Fibroblast of skin of abdomen (primary cell): ENCODE data around the gene MAB21L2. TPM values are rescaled to one million over a fixed set of nuclear protein-coding genes. Genes with fewer than 3 reads are reported as not detected.
"Not testable (repeated sequence)": the region's sequence is repeated elsewhere in the genome, so short reads cannot be mapped to it uniquely, and the experiment has no call there.

ENCODE experiments used
- DNase-seq: peaks from one replicate; pipeline ENCODE4 v3.0.0-alpha.2; 2013
- polyA plus RNA-seq, 2 experiments: library from polyadenylated mRNA; unstranded; fragments of 120-200 nt; gene quantifications; one replicate each; pipeline ENCODE4 v1.2.1, GENCODE V29; 2013; ENCODE audit not compliant: insufficient read length in 2 of 2

MAB21L2 gene
- polyA plus RNA-seq (2013, experiment 1 of 2; ENCODE audit: insufficient read length): 2.1 TPM
- polyA plus RNA-seq (2013, experiment 2 of 2; ENCODE audit: insufficient read length): 2.3 TPM

DNA sequence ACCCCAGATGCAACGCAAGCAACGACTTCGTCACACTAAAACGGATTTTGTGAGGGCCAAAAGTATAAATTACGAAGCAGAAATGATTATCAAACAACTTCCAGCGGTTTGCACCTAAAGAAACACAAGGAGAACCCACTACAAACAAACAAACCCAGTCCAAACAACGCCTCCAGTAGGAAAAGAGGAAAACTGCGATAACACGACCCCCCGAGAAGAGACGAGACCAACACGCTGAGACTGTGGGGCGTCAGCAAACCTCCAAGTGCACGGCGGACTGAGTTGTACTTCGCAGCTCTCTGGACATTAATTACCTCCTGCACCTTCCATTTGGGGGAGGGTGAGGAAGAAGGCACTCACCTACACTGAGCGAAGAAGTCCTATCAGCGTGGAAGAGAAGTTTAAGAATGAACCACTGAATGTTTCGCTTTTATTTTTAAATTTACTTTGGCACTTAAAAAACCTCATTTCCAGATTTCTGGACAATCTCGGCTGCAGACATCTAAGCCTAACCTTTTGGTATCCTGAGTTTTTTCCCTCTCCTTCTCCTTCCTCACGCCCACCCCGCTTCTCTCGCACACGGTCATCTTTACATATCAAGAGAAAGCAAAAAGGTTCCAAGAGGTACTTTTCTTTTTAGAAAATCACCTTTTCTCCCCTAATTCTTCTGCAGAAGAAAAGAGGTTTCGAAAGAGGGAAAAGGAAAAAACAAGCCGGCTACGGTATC, at the start of gene MAB21L2:
TSS of gene MAB21L2 (plus strand) at position 6 of the 727 bp plus-strand sequence. CDS start 879 bp downstream, outside the sequence.
- no peak for DNase-seq

DNA sequence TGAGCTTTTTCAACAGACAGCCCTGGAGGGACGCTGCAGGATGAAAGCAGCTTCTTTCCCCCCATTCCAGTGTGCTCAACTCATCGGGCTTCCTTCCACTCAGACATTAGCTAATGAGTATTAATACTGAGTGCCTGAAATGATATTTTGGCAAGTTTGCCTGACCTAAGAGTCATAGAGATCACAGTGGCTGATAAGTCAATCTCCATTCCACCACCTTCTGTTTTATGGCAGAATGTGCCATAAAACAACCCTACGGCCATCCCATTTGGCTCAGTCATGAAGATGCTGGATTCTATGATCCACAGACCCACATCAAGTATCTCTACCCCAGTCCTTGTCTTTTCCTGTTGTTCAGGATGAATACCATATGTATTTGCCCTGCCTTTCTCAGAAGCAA, 48.3 kb upstream of the MAB21L2 start:
- DNase-seq: no peak

DNA sequence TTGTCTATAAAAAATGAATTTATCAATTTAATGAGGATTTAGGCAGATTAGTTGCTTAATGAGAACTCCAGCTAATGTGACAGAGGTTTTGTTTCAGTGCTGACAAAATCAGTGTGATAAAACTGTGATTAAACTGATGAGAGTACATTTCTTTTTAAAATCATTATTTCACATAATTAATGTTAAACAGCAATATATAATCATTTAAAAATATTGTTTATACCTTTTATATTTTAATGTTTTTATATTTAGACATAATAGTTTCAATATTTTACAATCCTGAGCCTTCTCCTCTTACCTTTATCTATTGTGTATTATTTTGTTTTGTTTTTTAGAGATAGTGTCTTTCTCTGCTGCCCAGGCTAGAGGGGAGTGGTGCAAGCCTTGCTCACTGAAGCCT, 47.1 kb upstream of the MAB21L2 start:
- no peak for DNase-seq

DNA sequence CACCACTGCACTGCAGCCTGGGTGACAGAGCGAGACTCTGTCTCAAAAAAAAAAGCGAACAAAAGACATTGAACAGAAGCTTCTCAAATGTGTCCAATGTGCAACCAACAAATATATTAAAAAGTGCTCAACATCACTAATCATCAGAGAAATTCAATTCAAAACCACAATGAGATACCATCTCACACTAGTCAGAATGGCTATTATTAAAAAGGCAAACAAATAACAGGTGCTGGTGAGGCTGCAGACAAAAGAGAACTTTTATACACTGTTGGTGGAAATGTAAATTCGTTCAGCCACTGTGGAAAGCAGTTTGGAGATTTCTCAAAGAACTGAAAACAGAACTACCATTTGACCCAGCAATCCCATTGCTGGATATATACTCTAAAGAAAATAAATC, 44.0 kb upstream of the MAB21L2 start:
- DNase-seq: not testable (repeated sequence)

DNA sequence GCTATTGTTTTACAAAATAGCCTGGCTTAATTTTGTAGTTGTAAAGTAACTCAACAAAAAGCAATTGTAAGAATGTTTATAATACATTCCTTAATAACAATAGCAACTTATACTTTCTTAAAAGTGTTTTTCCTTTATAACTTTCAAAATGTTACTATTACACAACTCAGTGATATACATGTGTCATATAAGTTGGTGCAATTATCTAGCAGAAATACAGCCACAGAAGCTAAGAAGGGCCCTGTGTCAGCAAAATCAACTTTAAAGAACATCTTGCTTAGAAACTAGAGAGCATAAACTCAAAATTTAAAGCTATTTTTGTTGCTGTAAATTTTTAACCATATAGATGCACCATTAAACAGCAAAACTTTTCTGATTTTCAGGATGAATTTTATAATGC, 41.4 kb upstream of the MAB21L2 start:
- DNase-seq: no peak

DNA sequence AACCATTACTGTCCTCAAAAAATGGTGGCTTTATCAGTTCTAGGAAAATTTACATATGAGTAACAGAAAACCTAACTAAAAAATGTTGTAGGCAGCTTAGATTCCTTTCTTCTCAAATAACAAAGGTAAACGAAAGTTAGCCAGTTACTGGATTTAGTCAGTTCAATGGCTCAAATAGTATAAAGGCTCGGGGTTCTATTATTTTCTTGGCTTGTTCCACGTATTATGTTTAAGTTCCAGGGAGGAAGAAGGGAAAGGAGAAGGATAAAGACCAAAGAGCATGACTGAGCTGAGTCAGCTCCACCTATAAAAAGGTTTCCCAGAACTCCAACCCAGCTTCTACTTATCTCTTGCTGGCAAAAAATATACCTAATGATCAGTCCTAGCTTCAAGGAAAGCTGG, 41.0 kb upstream of the MAB21L2 start:
- no peak for DNase-seq

DNA sequence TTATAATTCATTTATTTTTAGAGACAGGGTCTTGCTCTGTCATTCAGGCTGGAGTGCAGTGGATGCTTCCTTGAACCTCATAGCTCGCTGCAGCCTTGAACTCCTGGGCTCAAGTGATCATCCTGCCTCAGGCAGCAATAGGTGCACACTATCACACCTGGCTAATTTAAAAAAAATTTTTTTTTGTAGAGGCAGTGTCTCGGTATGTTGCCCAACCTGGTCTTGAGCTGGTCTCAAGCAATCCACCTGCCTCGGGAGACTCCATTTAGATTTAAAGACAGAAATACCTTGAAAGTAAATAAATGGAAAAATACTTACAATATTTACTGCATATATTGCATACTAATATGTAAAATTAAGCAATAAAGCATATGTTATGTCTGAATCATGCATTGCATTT, 40.3 kb upstream of the MAB21L2 start:
- no peak for DNase-seq

DNA sequence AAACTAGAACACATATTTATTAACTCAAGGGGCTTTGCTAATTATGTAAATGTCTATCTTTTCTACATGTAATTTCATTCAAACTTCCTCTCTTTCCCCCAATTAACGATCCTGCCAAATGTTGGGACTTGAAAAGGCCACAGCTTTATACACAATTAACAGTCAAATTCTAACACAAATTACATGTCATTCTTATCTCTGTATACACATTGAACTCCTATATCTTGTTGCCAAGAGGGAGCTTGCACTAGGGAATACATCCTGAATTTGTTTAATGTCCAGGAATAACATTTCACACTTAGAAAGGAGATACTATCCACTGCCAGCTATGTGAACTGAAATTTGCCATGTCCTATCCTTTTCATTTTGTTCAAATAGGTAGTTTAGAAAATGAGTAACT, 38.9 kb upstream of the MAB21L2 start:
- DNase-seq: no peak

DNA sequence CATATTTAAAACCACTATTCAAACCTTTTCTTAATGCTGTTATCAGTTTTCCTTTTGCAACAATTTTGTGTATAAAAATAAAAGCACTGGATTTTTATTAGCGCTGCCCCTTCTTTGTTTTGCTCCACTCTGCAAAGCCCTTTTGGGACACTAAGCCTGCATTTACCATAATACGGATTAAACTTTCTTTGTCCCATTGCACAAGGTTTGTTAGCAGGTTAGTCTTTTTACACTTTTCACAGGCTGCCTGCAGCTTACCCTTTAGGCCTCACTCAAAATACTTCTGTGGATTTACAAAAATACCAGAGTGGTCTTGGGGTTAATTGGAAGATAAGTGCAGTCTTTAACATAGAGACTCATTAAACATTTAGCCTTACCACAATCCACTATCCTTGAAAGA, 35.7 kb upstream of the MAB21L2 start:
- DNase-seq: no peak

DNA sequence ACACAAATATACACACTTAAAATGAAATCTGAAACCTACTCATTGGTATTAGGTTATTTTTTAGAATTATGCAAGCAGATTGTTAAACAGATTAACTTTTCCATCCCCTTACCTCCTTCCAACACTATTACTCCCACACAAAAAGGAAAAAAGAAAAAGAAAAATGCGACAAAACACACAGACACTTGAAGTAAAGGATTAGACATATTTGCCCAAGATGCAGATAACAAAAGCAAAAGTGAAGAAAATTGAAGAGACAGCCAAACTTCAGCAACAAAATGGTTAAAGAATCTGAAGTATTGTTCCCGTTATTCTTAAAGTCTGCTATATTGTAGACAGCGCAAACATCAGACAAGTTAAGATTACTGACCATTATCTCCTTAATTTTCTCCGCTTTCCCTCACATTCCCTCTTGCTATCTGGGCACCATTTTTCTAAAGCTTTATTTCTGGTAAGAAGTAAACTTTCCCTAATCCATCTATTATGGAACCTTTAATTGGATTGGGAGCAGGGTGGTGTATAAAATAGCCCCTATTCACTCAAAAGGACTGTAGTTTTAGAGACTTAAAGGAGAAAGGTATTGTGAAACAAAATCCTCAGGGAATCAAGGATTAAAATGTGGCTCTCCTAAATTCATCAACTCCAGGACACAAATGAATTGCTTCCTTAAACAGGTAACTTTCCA, 34.7 kb upstream of the MAB21L2 start:
- DNase-seq: no peak

DNA sequence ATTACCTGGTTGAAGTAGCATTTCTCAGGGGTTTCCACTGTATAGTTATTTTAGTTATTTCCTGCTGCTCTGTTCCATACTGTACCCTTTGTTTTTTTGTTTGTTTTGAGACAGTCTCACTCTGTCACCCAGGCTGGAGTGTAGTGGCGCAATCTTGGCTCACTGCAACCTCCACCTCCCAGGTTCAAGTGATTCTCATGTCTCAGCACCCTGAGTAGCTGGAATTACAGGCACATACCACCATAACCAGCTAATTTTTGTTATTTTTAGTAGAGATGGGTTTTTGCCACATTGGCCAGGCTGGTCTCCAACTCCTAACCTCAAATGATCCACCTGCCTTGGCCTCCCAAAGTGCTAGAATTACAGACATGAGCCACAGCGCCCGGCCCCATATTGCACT, 24.1 kb upstream of the MAB21L2 start:
- DNase-seq: not testable (repeated sequence)

DNA sequence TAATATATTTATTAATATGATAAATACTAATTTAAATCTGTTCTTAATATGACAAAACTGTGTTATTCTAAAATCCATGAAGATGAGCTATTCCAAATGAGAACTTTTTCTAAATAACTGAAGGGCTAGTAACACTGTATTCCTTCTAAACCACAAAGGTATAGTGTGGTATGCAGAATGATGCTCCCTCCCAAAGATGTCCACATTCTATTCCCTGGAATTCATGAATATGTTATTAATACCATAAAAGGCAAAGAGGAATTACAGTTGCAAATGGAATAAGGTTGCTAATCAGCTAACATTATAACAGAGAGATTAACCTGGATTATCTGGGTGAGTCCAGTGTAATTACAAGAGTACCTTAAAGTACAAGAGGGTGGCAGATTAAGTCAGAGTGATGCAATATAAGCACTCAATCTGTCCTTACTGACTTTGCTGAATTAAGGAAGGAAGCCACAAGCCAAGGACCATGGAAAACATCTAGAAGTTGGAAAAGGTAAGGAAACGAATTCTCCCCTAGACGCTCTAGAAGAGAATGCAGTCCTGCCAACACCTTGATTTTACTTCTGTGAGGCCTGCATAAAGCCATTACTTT, 20.7 kb upstream of the MAB21L2 start:
- DNase-seq: peak; percentile 4

DNA sequence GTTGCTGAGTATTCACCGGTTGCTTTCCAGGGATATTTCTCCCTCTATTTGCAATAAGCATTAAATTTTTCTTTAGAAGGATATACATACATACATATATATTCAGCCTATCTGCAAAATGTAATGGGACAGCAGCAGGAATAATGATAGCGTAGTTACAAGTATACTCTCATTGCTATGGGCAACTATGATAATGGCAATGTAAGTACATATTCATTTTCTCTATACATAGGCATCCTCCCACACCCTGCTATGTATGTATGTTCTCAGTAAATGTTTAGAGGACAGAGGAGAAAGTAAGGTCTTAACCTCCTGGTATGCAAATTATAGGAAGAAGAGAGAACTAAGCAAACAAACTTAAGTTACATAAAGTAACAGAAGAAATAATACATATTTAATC, 19.7 kb upstream of the MAB21L2 start:
- DNase-seq: no peak

DNA sequence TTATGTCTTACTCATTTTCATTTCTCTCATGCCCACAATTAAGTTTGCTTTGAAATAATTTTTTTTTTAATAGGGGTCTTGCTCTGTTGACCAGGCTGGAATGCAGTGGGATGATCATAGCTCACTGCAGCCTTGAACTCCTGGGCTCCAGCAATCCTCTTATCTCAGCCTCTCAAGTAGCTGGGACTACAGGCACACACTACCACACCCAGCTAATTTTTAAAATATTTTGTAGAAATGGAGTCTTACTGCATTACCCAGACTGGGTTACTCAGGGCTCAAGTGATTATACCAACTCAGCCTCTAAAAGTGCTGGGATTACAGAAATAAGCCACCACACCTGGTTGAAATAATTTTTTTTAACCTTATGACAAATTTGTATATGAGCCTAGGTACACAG, 19.2 kb upstream of the MAB21L2 start:
- no peak for DNase-seq

DNA sequence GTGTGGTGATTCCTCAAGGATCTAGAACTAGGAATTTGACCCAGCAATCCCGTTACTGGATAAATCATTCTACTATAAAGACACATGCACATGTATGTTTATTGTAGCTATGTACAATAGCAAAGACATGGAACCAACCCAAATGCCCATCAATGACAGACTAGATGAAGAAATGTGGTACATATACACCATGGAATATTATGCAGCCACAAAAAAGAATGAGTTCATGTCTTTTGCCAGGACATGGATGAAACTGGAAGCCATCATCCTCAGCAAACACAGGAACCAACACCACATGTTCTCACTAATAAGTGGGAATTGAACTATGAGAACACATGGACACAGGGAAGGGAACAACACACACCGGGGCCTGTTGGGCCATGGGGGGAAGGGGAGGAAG, 17.0 kb upstream of the MAB21L2 start:
- not testable (repeated sequence) for DNase-seq

DNA sequence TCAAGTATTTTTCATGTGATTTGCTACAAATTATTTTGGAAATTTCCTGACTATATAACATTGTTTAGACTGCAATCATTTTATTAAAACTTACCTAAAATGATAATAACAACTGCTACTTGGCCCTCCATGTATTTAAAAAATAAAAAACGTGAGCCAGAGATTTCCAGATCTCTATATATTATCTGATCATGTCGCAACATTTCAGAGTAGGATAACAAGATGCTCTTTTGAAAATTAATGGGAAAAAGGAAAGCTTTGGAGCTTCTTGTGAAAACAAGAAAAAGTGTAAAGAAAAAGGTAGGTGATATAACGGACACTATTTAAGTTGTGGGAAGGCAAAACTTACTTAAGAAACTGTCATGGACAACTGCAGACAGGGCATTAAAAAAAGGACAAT, 14.9 kb upstream of the MAB21L2 start:
- no peak for DNase-seq

DNA sequence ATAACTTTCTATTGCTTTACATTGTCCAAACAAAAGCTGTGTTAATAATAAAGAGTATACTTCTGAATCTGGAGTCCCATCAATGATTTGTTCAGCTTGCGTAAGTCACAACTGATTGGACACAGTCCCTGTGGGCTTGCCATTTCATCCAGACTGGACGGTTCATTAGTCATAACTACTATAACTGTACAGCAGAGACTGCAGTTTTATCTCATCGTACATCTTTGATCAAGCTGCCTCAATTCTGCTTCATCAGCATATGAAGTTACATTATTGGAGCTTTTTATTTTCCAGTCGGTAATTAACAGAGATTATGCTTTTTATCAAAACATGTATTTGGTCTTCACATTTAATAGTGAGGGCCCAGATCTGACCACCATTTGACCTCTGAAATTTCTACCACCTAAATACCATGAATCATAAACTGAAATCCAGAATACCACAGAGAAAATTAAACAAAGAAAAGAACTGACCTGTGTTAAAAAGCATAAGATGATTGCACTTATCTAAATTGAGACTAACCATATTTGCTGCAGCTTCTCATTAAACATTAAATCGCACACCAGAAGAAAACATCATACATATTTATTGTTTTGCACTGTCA, 12.5 kb upstream of the MAB21L2 start:
- DNase-seq: peak; percentile 53

DNA sequence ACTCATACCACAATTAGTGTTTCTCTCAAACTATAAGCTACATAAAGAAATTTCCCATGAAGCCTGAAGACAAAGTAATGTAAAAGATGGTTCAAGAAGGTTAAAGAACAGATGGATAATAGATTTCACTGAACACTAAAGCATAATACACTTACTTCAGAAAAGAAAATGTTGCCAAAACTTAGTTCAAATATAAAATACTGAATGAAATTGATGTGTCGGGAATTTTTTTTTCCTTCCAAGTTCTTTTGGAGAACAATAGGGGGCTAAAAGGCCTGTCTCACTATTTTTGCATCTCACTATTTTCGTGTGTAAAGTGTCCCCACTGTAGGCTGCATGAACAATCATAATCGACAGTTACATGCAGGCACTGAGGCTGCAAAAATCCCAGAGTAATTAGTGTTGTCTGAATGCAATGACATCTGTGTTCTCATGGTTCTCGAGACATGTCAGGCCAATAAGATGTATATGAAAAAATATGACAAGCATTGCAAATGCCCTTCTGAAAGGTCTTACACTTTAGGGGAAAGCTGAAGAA, 11.9 kb upstream of the MAB21L2 start:
- no peak for DNase-seq

DNA sequence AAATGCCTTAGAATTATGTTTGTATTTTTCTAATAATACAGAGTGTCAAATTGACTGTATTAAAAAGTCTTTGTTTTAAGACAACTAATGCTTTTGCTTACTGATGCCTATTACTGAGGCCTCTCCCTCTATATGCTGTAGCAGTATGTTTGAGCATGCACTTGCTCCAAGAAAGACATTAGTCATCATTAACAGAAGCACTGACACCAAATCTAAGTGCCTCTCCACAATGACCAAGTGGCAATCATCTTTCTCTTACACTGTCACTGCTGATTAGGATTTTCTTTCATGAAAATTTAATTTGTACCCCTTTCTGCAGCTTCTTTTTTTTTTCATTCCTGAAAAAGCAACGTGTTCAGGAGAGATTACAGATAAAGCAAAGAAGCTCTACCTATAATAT, 11.1 kb upstream of the MAB21L2 start:
- no peak for DNase-seq

DNA sequence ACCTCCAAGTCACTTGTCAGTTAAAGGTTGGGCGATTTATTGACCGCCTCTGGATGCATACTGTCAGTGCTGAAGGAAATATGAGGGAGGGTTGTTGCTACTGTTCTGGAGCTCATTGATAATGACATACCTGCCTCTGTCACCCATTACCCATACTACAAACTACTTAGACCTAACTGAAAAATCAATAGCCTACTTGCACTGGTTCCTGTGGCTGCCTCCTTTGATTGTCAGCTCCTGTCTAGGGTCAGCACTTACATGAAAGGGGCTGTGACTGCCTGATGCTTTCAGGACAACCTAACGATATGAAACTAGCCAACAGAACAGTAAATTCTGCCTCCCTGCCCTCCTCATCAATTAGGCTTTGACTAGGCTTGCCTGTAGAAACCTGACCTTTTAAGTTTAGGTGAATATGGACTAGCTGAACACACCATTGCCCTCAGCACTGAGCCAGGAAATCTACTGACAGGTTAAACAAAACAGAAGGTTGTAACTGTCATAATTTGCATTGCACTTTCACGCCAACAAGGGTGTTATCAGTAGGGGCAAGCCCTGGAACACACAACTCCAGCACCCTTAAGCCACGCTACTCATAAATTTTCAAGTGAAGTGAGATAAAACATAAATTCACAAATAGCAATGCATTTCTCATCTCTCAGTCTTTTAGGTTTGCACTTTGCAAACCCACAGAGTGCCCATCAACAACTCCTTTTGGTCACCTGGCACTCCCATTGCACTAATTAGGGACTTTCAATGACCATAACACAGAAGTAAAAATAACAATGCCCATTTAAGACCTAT, 9.0 kb upstream of the MAB21L2 start:
- no peak for DNase-seq

DNA sequence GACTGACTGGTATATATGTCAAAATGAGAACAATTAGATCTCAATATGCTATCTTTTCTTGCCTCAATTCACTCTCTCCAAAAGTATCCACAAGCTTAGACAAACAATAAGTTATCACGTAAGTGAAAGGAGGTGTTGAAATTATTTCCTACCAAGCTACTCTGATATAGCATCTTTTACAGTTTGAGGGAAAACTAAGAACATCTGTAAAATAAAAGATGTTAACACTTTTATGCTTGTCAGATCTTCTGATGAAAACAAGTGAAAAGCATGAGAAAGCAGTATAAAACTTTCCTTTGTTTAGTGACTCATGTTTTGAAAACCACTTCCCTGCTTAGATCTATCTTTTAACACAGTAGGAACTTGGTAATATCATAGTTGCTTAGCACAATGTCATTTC, 8.4 kb upstream of the MAB21L2 start:
- peak; percentile 63 for DNase-seq

DNA sequence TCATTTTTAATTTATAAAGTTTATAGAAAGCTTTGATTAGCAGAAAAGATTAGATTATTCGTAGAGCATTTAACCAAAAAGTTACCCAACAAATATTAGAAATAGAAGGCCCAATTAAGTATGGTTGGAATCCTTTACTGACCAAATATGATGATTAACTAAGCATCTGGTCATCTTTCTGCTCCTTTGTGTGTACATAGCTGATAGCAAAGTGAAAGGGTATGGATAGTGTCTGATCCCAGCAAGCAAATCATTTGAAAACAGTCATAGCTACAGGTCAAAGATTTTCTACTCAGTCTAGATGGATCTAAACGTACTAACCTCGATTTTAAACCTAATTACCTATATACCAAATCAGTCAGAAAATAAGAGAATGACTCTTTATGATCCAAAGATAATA, 7.3 kb upstream of the MAB21L2 start:
- no peak for DNase-seq
